GM19455 (cell line): ENCODE data around the gene CHAT.
"Not testable (repeated sequence)": the region's sequence is repeated elsewhere in the genome, so short reads cannot be mapped to it uniquely, and the experiment has no call there.

Experiments used
- ATAC-seq: cut with Tn5 transposase; IDR thresholded peaks from one replicate; pipeline ENCODE4 v1.9.1; 2021; ENCODE audit not compliant: unreplicated experiment

CHAT gene

DNA sequence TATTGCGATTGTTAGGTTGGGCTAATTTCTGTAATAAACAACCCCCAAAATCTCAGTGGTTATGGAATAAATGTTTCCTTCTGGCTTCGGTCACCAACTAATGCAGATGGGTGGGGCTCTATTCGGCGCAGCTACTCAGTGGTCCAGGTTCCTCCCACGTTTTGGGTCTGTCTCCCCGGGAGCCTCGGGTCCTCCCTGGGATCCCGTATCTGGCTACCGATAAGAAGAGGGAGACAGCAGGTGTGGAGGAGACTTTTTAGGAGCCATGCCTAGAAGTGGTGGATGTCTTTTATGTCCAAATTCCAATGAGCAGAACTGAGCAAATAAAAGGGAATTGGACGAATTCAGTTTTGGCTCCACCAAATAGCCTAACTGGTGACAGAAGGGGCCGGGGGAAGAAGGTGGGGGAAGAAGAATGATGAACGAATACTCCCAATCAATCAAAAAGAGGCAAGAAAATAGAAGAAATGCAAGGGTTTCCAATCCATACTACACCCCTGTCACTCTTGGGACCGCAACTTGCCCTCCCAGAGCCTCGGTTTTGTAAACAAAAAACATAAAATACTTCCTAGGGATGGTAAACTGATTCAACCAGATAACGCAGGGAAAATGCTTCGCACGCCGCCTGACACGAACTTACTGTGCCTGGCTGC lies 65.1 kb downstream of the CHAT start:
- ATAC-seq = no peak

DNA sequence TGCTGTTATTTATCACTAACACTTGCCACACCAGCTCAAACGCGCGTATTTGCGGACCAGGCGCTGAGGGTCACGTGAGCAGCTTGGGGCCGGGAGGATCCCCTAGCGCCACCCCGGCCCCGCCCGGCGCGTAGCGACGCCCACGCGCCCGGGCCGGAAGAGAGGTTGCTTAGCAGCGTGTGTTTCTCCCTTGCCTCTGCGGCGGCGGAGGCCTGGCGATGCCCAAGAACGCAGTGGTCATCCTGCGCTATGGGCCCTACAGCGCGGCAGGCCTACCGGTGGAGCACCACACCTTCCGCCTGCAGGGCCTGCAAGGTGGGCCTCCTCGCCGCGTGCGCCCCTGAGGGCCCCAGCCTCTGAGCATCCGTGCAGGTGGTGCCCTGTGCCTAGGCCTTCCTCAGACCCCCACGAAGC lies 65.7 kb downstream of the CHAT start, which contains the start of gene C10orf53:
TSS of gene C10orf53 (plus strand) at position 172 of the 414 bp plus-strand sequence. CDS start at position 219, 47 bp downstream.
- no peak for ATAC-seq

DNA sequence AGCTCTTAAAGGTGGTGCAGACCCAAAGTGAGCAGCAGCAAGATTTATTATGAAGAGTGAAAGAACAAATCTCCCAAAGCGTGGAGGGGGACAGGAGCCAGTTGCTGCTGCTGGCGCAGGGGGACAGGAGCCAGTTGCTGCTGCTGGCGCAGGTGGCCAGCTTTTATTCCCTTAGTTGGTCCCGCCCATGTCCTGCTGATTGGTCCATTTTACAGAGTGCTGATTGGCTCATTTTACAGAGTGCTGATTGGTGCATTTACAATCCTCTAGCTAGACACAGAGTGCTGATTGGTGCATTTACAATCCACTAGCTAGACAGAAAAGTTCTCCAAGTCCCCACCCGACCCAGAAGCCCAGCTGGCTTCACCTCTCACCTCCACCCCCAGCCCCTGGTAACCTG lies 68.6 kb downstream of the CHAT start:
- ATAC-seq = not testable (repeated sequence)

DNA sequence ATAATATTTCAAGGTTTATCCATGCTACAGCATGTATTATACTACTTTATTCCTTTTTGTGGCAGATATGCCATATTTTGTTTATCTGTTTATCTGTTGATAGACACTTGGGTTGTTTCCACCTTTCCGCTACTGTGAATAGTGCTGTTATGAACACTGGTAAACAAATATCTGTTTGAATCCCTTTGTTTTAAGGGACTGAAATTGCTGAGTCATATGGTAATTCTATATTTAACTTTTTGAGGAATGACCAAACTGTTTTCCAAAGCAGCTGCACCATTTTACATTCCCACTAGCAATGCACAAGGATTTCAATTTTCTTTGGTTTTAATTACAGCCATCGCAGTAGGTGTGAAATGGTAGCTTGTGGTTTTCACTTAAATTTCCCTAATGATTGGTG lies 69.0 kb downstream of the CHAT start:
- ATAC-seq = no peak

DNA sequence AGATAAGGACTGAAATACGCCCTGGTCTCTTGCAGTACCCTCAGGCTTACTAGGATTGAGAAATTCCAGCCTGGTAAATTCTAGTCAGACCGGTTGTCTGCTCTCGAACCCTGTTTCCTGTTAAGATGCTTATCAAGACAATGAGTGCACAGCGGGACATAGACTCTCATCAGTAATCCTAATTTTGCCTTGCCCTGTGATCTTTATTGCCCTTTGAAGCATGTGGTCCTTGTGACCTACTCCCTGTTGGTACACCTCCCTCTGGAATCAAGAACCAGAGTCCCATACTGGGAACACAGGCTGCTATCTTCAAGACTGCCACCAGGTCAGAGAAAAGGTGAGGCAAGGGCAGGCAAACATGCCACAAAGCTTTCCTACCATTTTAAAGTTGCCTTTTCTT lies 72.8 kb downstream of the CHAT start:
- no peak for ATAC-seq

DNA sequence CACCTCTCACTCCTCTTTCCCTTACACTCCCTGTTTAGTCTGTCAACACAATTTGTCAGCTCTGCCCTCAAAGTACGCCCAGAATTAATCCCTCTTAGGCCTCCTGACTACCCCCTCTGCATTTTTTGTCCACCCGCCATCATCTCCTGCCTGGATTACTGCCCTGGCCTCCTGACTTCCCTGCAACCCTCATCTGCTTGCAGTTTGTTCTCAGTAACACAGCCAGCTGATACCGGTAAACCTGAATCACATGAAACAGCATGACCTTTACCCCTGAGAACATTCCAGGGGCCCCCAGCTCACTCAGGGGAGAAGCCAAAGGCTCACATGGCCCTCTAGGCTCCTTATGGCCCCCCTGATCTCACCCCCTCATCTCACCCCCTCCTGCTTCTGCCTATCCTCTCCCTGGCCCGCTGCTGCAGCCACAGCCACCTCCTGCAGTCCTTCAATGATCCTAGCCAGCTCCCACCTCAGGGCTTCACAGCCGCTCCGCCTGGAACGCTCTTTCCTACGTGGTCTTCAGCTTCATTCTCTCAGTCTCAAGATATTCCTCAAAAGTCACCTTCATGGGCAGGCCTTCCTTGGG lies 74.5 kb downstream of the CHAT start:
- no peak for ATAC-seq

DNA sequence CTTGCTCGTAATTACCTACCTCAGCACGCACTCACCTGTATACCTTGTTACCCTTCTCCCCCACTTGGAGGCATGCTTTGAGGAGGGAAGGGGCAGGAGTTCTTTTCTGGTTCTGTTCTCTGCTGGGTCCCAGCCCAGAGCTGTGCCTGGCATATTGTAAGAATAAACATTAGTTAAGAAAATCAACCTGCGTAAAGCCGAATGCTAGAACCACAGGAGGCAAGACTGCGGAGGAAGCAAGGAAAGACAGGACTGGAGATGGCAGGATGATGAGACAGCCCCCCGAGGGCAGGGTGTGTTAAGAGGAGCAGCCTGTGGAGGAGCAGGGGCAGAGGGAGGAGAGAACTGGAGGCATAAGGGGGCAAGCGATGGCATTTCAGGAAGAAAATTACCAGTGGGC lies 75.1 kb downstream of the CHAT start:
- ATAC-seq = no peak

DNA sequence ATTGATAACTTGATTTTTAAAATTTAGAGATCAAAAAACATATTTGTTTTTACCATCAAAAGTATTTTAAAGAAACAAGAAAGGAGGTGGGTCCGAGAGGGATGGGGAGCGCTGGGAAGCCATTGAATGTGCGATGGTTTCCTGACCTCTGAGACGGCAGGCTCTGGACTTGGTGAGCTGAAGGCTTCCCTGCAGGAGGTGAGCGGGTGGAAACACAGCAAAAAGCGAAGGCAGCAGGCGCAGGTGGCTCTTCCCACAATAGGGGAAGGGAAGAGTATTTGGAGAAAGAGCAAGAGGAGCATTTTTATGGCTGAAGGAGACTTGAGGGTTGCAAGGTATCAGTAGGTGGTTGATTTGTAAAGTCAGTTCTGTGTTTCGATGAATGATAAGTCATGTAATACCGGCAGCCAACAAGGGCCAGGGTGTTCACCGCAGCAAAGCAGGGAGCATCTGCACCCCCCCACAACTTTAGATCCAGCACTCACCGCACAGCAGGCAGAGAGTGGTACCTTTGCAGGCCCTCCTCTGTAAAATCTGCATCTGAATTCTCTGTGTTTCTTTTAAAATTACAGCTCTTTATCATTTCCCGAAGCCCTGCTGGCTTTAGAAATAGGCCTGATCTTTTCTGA lies 76.2 kb downstream of the CHAT start:
- ATAC-seq = no peak

DNA sequence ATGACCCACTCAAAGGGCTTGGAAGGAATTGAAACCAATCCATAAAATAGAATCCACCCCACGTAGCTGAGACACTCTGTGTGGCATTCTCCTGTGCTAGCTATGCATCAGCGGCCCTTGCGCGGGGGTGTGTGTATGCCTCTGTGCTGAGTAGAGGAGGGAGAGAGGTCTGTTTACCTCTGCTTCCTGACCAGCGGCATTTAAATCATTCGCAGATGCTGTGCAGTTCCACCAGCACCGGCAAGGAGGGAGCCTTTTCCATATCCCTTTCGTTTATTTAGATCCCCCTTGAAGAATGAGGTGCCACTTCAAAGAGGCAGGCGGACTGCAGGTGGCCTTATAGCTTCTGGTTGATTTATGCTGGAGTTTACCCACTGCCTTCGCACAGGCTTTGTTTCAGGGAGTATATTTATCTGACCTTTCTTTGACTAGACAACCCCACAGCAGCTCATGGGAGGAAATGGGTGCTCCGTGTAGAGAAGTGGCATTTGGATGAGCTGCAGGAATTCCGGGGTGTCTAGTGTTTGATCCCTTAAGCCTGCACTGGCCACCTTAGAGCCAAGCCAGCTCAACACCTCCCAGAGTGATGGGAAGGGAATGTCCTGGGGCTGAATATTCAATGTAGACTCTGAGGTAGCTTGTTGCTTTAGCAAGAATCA lies 77.0 kb downstream of the CHAT start:
- ATAC-seq = no peak

DNA sequence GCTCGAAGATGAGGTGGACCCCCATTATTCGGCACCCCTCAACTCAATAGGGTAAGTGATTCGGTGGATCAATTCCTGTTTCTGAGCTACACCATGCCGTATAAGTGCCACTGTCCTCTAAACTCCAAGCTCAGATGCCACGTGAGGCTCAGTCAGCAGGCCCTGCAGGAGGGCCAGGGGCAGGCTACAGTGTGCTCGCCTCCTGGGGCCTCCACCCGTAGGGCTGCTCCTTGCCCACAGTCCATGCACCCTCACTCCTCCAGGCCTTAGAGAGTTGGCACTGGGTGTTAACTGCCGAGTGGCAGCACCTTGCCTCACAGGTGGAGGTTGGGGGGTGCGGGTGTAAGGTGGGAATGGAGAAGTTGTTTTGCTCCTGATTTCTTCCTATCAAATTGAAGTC lies 77.8 kb downstream of the CHAT start:
- ATAC-seq = no peak

DNA sequence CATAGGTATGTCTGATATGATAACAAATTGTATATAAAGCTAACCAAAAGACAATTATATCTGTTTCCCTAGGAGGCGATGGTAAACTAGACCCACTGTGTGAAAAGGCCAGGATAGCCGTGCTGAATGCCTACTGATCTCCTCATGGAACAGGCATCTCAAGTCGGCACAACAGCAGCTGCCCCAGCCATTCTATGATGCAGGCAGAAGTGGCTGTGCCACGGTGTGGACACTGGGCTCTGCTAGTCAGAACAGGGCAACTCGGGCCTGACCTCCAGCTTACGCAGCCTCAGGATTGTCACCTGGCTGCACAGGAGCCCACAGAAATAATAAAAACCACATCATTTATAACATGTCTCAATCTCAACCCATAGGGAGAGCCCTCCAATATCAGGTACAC lies 80.6 kb downstream of the CHAT start:
- no peak for ATAC-seq

DNA sequence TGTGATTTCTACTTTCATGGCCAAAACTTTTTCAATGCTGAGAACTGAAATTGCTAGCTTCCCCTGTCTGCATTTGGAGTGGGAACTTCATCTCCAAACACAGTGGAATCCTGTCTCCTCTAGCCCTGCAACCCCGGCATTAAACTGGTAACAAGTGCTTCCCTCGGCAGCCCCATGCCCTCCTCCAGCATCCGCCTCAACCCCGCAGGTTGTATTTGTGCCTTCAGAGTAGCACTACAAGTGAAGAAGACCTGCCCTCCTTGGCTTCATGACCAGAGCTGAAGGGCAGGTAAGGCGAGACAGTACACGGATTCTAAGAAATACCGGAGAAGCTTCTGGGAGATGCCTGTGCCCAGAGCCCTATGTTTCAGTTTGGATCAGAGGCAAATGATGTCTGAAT lies 82.5 kb downstream of the CHAT start:
- no peak for ATAC-seq

DNA sequence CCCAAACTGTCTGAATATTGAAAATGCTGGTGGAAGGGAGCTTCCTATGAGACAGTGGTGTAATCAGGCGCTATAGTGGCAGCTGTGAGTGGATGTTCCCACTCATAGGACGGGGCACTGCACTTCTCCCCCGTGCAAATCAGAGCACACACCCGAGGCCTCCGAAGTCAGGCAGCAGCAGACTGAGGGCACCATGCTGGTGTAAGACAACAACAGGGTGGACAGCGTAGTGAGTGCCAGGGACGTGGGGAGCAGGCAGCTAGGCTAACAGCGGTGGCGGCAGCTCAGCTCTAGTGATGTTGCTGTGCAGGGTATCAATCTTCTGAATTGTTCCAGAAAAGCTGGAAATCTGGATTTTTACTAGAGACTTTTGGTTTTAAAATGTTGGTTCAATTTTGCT lies 84.8 kb downstream of the CHAT start:
- no peak for ATAC-seq

DNA sequence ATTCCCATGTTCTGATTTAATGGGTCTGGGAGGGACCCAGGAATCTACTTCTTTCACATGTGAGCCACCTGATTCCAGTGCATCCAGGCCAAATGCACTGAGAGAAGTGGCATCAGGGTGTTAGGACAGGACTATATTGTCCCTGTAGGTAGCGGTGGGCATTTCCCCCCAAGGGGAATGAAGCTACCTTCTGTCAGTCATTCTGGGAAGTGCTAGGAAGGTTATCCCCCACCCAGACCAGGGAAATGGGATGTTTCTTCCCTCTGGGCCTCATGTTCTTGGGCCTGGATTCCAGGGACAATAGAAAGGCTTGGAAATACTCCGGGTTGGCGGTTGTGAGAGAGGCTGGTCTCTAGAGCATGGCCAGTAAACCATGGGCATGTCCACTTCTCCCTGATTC lies 86.4 kb downstream of the CHAT start:
- ATAC-seq = no peak

DNA sequence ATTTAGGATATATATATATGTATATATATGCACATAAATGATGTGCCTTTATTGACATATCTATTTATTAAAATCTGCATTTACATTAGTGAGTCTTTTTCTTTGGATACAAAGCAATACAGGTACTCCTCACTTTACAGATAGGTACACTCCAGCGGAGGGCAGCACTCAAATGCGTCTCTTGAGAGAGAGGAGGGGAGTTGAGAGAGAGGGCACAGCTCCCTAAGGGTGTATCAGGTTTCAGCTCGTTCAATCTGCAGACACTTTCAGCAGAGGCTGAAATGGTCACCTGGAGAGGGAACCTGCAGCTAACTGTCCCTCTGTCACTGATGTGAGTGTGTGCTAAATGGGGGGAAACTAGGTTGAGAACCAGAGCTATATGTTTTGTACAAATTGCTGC lies 87.2 kb downstream of the CHAT start:
- ATAC-seq = no peak

DNA sequence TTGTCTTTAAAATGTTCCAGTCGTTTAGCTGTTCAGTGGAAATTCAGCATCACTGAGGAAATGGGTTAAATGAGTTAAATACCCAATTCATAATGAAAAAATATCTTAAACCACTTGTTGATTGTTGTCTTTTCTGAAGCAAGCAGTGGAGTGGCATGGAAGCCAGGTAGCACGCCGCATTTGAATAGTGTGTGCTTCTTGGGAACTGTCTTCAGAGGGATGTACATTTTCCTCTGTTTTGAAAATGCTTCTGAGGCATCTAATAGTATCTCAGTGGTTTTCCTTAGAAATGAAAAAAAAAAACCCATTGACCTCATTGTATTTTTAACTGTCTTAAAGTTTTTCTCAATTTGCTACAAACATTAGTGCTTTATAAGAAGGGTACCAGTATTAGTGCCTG lies 93.7 kb downstream of the CHAT start:
- ATAC-seq = no peak

DNA sequence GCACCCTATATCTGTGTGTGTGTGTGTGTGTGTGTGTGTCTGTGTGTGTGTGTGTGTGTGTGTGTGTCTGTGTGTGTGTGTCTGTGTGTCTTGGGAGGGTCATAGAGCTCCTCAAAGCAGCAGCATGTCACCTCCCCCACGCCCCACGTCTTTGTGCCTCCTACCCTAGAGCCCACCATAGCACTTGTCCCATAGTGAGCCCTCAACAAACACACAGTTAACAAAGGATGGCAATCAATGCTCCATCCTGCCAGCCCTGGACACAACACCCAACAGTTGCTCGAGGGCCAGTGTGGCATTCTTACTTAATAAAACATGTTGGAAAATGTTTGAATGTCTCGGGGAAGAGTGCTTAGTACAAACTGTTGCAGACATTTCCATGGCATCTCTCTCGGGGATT lies 96.1 kb downstream of the CHAT start:
- no peak for ATAC-seq

DNA sequence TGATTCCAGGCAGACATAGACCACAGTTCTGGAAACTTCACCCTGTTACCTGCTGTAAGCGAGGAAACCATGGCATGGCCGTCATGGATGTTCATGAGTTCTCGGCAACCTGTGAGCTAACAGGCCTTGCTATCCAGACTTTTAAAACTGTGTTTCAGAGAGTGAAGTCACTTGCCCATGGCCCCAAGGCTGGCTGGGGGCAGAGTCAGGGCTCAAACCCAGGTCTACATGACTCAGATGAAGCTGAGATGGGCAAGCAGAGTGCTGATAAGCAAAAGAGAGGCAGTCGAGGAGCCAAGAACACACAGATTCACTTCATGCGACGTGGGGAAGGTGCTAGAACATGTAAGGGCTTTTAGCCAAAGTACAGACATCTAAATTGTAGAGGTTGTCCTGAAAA lies 97.1 kb downstream of the CHAT start:
- no peak for ATAC-seq

DNA sequence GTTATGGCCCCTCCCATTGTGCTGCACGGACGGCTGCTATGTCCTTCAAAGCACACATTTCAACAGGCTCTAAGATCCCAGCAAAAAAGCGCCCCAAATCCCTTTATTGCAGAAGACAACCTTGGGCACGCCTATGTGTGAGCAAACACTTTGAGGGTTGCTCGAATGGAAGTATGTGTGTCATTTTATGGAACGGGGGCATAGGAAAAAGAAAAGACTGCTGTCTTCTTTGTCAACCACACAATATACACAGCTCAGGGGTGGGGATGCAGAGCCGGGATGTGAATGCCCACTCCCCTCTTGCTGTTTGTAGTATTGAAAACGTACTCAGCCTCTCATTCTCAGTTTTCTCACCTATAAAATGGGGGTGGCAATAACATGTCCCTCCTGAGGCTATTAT lies 97.6 kb downstream of the CHAT start:
- ATAC-seq = no peak

DNA sequence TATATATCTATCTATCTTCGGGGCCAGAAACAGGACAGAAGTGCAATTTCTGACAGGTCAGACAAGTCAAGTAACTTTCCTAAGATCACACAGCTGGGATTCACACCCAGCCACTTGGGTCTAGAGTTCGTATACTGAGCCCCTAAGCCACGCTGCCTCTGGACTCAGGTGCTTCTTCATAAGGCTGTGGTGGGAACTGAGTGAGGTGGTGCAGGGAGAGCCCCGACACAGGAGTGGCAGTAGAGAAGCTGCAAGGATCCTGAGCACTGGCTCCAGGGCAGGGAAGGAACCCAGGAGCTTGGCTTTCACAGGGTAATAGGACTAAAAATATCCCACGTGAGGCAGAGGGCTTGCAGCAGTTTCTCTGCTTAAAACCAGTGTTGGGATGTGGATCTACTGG lies 99.4 kb downstream of the CHAT start:
- no peak for ATAC-seq
